Heart right ventricle (tissue), 16 donors: ENCODE data around the gene FAXC. TPM values are rescaled to one million over a fixed set of nuclear protein-coding genes. Genes with fewer than 3 reads are reported as not detected.

Source experiments
- ATAC-seq, 8 donors: fragments of 200-7000 bp; cut with Tn5 transposase; one replicate each; pipeline ENCODE4 v1.9.1; 2020; ENCODE audit warnings: mild to moderate bottlenecking in 8 of 8, moderate library complexity in 8 of 8, moderate number of reproducible peaks in 1 of 8
- DNase-seq, 2 donors: peaks; one replicate each; pipeline ENCODE4 v3.0.0-alpha.2; 2020
- H3K27ac ChIP-seq, 10 donors: fragments of 200-600 bp; sonication (generic) in 2 of 10; one replicate each; pipeline versions ENCODE4 v1.5.0 to v1.8.0; 2020 to 2022; ENCODE audit warnings: mild to moderate bottlenecking in 3 of 10
- H3K27me3 ChIP-seq, 7 donors: fragments of 200-600 bp; one replicate each; pipeline ENCODE4 v1.8.0; 2021 to 2022; ENCODE audit warnings: mild to moderate bottlenecking in 2 of 7
- H3K36me3 ChIP-seq, 9 donors: fragments of 200-600 bp; sonication (generic) in 1 of 9; one replicate each; pipeline versions ENCODE4 v1.5.0 to v1.8.0; 2020 to 2022; ENCODE audit warnings: mild to moderate bottlenecking in 2 of 9
- H3K4me1 ChIP-seq, 9 donors: fragments of 200-600 bp; sonication (generic) in 1 of 9; one replicate each; pipeline versions ENCODE4 v1.5.0 to v1.8.0; 2020 to 2022; ENCODE audit warnings: mild to moderate bottlenecking in 4 of 9
- H3K4me3 ChIP-seq, 10 donors: fragments of 200-600 bp; sonication (generic) in 2 of 10; one replicate each; pipeline versions ENCODE4 v1.5.0 to v1.8.0; 2020 to 2022; ENCODE audit warnings: mild to moderate bottlenecking in 7 of 10, moderate library complexity in 2 of 10
- H3K9me3 ChIP-seq, 11 donors: fragments of 200-600 bp in 10 of 11; sonication (generic) in 2 of 11; one replicate each; pipeline versions ENCODE4 v1.5.0 to v1.8.0; 2013 to 2022; ENCODE audit warnings: mild to moderate bottlenecking in 2 of 11, control low read depth in 1 of 11, moderate library complexity in 1 of 11
- CTCF ChIP-seq, 9 donors: fragments of 200-600 bp; sonication (generic) in 2 of 9; IDR thresholded peaks; one replicate each; pipeline versions ENCODE4 v1.5.0 to v1.8.0; 2021 to 2022; ENCODE audit warnings: antibody characterized with exemption in 9 of 9, mild to moderate bottlenecking in 5 of 9, moderate library complexity in 1 of 9
- WGBS, 2 donors: extraction: QIAGEN DNeasy Blood & Tissue Kit; methylation state at CpG; one replicate each; pipeline ENCODE4 v1.1.7; 2013; ENCODE audit warnings: inconsistent platforms in 1 of 2; 5-methylcytosine and 5-hydroxymethylcytosine counted together
- intact Hi-C, 10 donors: fragments of 100-400 bp; cut with DNase I; formaldehyde crosslinking; loops; one replicate each; pipeline versions ENCODE4 v1.11.1 to v1.14.2; 2022
- polyA plus RNA-seq, 2 donors: library from polyadenylated mRNA; stranded (reverse); fragments of 200-250 nt; gene quantifications; one replicate each; pipeline ENCODE4 v1.2.3, GENCODE V29; 2013
- total RNA-seq, 10 donors: library from RNA; stranded (reverse); fragmentation: NEBNext Ultra II Directional in 3 of 10; extraction: Animal tissue kit (Norgen Biotek cat#: 25700) in 3 of 10; gene quantifications; one replicate each; pipeline versions ENCODE4 v1.2.1 to v1.2.4, GENCODE V29; 2021 to 2023
- donor health status: Arrhythmogenic right ventricular cardiomyopathy.
- donor health status: ischemic (EF 13 %, LVEDD 7.1; RV severe dilation, severe dysfunction).
- donor health status: healthy with polysubstance abuse.
- donor health status: DM: no; HTN: yes; CAD: no.
- donor health status: DM: no; HTN: no; CAD: no.
- donor health status: ischemic (EF 25% LVEDD 6.9; RV normal size, moderate dysfunction).
- donor health status: ischemic (EF 25% LVEDD 5.7; RV mildly dilated, moderate dysfunction).
- donor health status: healthy.
- donor health status: DM: yes; HTN: yes; CAD: no.
- donor health status: Ischemic cardiomyopathy.
- donor health status: ischemic (EF 35%, LVEDD 5.7; RV mildly dilated, moderate dysfunction).
- donor health status: nonischemic (EF 11% LVEDD 7.7; RV severe dilation, severe dysfunction).
- donor health status: DM: yes; HTN: yes; CAD: no.
- donor health status: PGD.
- donor health status: ischemic (EF 29% LVEDD 5.4; RV normal size, mild dysfunction).
- donor health status: nonischemic (EF 23%, LVEDD 6.1; RV moderate dilation, normal function).

FAXC gene
- total and polyA plus RNA-seq, 12 donors: 0.07 to 1.3 (median 0.36) TPM; not detected in 5

GRCh38 chr6:99236010-99236409, 113.5 kb downstream of the FAXC start:
- intact Hi-C loops: loop anchor here in 1 of 10 donors (5.0 kb wide), 1 partner anchor 84 kb away; no protein-coding TSS in a partner anchor
- 74% methylated on average over 3 of the region's 3 CpGs for WGBS, 2 donors

GRCh38 chr6:99233219-99233618, 116.3 kb downstream of the FAXC start:
- ATAC-seq (no peak), DNase-seq (no peak)
- Histone ChIP-seq H3K27me3 (peaks cover 0 to 42% (median 20%) of the 10 kb centered on the region in 7 donors), H3K36me3 (no peaks in the 10 kb centered on the region), H3K27ac (no peak overlapping the region), H3K4me3 (no peak overlapping the region), H3K9me3 (no peaks in the 10 kb centered on the region), H3K4me1 (no peaks in the 10 kb centered on the region)
- no peak for TF ChIP-seq CTCF (IDR thresholded peaks at IDR 0.05)
- intact Hi-C loops: no loop called here
- whole genome bisulfite sequencing, 2 donors: 80 to 81% methylated on average over 4 of the region's 4 CpGs

More at GRCh38 chr6:99236010-99236409, 113.5 kb downstream of the FAXC start:
- no peak for DNase-seq
- no peak for TF ChIP-seq CTCF (IDR thresholded peaks at IDR 0.05)
- Histone ChIP-seq H3K9me3 (peaks cover 0 to 2% (median 0%) of the 10 kb centered on the region in 11 donors), H3K27ac (no peak overlapping the region), H3K4me3 (no peak overlapping the region), H3K36me3 (no peaks in the 10 kb centered on the region), H3K4me1 (no peaks in the 10 kb centered on the region), H3K27me3 (peaks cover 0 to 42% (median 19%) of the 10 kb centered on the region in 7 donors)
- no peak for ATAC-seq

GRCh38 chr6:99232056-99232455, 117.4 kb downstream of the FAXC start:
- H3K9me3 ChIP-seq: no peaks in the 10 kb centered on the region
- DNase-seq (no peak), ATAC-seq (no peak)
- H3K4me1 ChIP-seq: no peaks in the 10 kb centered on the region
- no peak overlapping the region for H3K27ac ChIP-seq
- no peak overlapping the region for H3K4me3 ChIP-seq
- 69 to 73% methylated on average over 8 of the region's 8 CpGs for WGBS, 2 donors
- TF ChIP-seq CTCF (IDR thresholded peaks at IDR 0.05): no peak
- H3K27me3 ChIP-seq: peaks cover 0 to 42% (median 19%) of the 10 kb centered on the region in 7 donors
- H3K36me3 ChIP-seq: no peaks in the 10 kb centered on the region
- intact Hi-C loops: no loop called here

GRCh38 chr6:99225172-99225571, 124.3 kb downstream of the FAXC start:
- Histone ChIP-seq H3K36me3 (no peaks in the 10 kb centered on the region), H3K4me1 (no peaks in the 10 kb centered on the region), H3K27me3 (no peaks in the 10 kb centered on the region), H3K27ac (no peak overlapping the region), H3K9me3 (no peaks in the 10 kb centered on the region), H3K4me3 (no peak overlapping the region)
- DNase-seq (no peak), ATAC-seq (no peak)
- no peak for TF ChIP-seq CTCF (IDR thresholded peaks at IDR 0.05)
- WGBS, 2 donors: 44% methylated on average over 3 of the region's 3 CpGs
- intact Hi-C loops: no loop called here

Other genes starting within 250 kb of the FAXC start
- gene COQ3, start 44.5 kb upstream of the FAXC start, total RNA-seq: 10 to 100 TPM; 22.4 to 41.5 (median 33.4) TPM
- gene COQ3, start 44.5 kb upstream of the FAXC start, polyA plus RNA-seq: 10 to 100 TPM; 28.9 to 35.5 TPM
- 10 to 100 TPM; 36.9 to 62.6 (median 50.1) TPM for gene PNISR, start 75.6 kb upstream of the FAXC start, total RNA-seq
- gene PNISR, start 75.6 kb upstream of the FAXC start, polyA plus RNA-seq: 100 to 1,000 TPM in 1 of 2 donors, 10 to 100 TPM in 1; 17.8 to 105 TPM
- gene USP45, start 165.7 kb upstream of the FAXC start, total RNA-seq: 10 to 100 TPM in 7 of 10 donors, 1 to 10 TPM in 3; 7.4 to 14.8 (median 11.4) TPM
- 1 to 10 TPM; 2.5 to 5.9 TPM for gene USP45, start 165.7 kb upstream of the FAXC start, polyA plus RNA-seq
- 10 to 100 TPM; 14.2 to 24.1 (median 18.6) TPM for gene CCNC, start 219.0 kb upstream of the FAXC start, total RNA-seq
- 10 to 100 TPM; 14.2 to 26.6 TPM for gene CCNC, start 219.0 kb upstream of the FAXC start, polyA plus RNA-seq